ENCODE results near the gene SORCS2. TPM values are rescaled to one million over a fixed set of nuclear protein-coding genes. Genes with fewer than 3 reads are reported as not detected.

The SORCS2 gene
- total RNA-seq, 5 donors from 2014 or later (not counting 1 experiment from before 2014, with no cell fraction given): 0.22 TPM; not detected in 4

- Histone ChIP-seq H3K36me3 (ENCODE audit: control insufficient read depth in 2 of 2, extremely low read depth in 1 of 2, insufficient read depth in 1 of 2, low read length in 1 of 2) (no peaks in the 10 kb centered on the region), H3K4me3 (ENCODE audit: control insufficient read depth in 1 of 2, extremely low read depth in 1 of 2, low read length in 1 of 2) (no peak overlapping the region), H3K27ac (ENCODE audit: low read length) (no peak overlapping the region), H3K27me3 (replicated peaks in 1 of 2; ENCODE audit: control insufficient read depth in 2 of 2, extremely low read depth in 1 of 2, insufficient read depth in 2 of 2, low read length in 1 of 2) (peaks cover 0 to 7% of the 10 kb centered on the region in 2 experiments), H3K9me3 (no peaks in the 10 kb centered on the region), H3K4me1 (ENCODE audit: control insufficient read depth in 1 of 2, extremely low read depth in 1 of 2, insufficient read depth in 2 of 2, low read length in 2 of 2) (no peaks in the 10 kb centered on the region)
- DNase-seq (no peak), ATAC-seq (replicated peaks in 1 of 4) (no peak)
- H3K27ac Mint-ChIP-seq: no peak overlapping the region
- H3K36me3 Mint-ChIP-seq: no peaks in the 10 kb centered on the region
- WGBS (ENCODE audit: insufficient coverage): 73% methylated on average over 18 of the region's 20 CpGs
- H3K9me3 Mint-ChIP-seq: no peaks in the 10 kb centered on the region
- ChIA-PET POLR2A (interaction anchor here in 1 of 2 donors (0.6 kb wide), 1 partner anchor 15 kb away, joined by 8 read pairs; no protein-coding TSS in a partner anchor), CTCF (interaction anchor here in 1 of 2 donors (0.5 kb wide), 1 partner anchor 33 kb away, joined by 10 read pairs; no protein-coding TSS in a partner anchor)
- H3K27me3 Mint-ChIP-seq: no peaks in the 10 kb centered on the region
- H3K4me3 Mint-ChIP-seq: no peak overlapping the region
- no peaks in the 10 kb centered on the region for H3K4me1 Mint-ChIP-seq
Measured at GRCh38 chr4:7734651-7735260, 542.4 kb downstream of the SORCS2 start.

DNA sequence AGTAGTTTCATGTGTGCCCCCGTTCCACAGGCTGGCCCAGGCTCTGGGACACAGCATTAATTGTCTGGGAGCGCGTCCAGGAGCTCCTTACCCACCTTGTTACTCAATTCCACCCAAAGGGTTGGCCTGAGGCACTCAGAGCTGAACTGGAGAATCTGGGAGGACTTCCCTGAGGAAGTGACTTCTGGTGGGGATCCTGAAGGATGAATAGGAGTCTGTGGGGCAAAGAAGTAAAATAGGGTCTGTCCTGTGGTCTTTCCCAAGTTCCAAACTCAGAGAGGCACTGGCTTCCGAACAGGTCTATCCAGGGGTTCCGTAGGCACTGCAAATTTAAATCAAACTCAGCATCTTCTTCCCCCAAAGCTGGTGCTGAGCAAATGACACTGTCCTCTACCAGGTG is 543.1 kb downstream of the SORCS2 start:
- H3K4me1 Mint-ChIP-seq: no peaks in the 10 kb centered on the region

GRCh38 chr4:7735961-7736360 is 543.6 kb downstream of the SORCS2 start:
- CTCF ChIA-PET: no interaction called here
- H3K4me1 ChIP-seq (ENCODE audit: control insufficient read depth in 1 of 2, extremely low read depth in 1 of 2, insufficient read depth in 2 of 2, low read length in 2 of 2): no peaks in the 10 kb centered on the region
- H3K36me3 ChIP-seq (ENCODE audit: control insufficient read depth in 2 of 2, extremely low read depth in 1 of 2, insufficient read depth in 1 of 2, low read length in 1 of 2): no peaks in the 10 kb centered on the region
- Mint-ChIP-seq H3K27ac (no peak overlapping the region), H3K36me3 (no peaks in the 10 kb centered on the region), H3K4me1 (no peaks in the 10 kb centered on the region), H3K27me3 (no peaks in the 10 kb centered on the region), H3K9me3 (no peaks in the 10 kb centered on the region), H3K4me3 (no peak overlapping the region)
- 81% methylated on average over 5 of the region's 8 CpGs for WGBS (ENCODE audit: insufficient coverage)
- ATAC-seq (replicated peaks in 1 of 4): no peak
- no peak for DNase-seq
- H3K4me3 ChIP-seq (ENCODE audit: control insufficient read depth in 1 of 2, extremely low read depth in 1 of 2, low read length in 1 of 2): no peak overlapping the region
- no peaks in the 10 kb centered on the region for H3K9me3 ChIP-seq
- H3K27me3 ChIP-seq (replicated peaks in 1 of 2; ENCODE audit: control insufficient read depth in 2 of 2, extremely low read depth in 1 of 2, insufficient read depth in 2 of 2, low read length in 1 of 2): peaks cover 0 to 9% of the 10 kb centered on the region in 2 experiments
- POLR2A ChIA-PET: no interaction called here
- no peak overlapping the region for H3K27ac ChIP-seq (ENCODE audit: low read length)

More for the DNA sequence above, 543.1 kb downstream of the SORCS2 start:
- no peaks in the 10 kb centered on the region for H3K9me3 Mint-ChIP-seq
- H3K9me3 ChIP-seq: no peaks in the 10 kb centered on the region
- no peaks in the 10 kb centered on the region for H3K27me3 Mint-ChIP-seq
- peaks cover 0 to 7% of the 10 kb centered on the region in 2 experiments for H3K27me3 ChIP-seq (replicated peaks in 1 of 2; ENCODE audit: control insufficient read depth in 2 of 2, extremely low read depth in 1 of 2, insufficient read depth in 2 of 2, low read length in 1 of 2)
- no peak overlapping the region for H3K4me3 ChIP-seq (ENCODE audit: control insufficient read depth in 1 of 2, extremely low read depth in 1 of 2, low read length in 1 of 2)
- no peaks in the 10 kb centered on the region for H3K36me3 Mint-ChIP-seq
- H3K4me1 ChIP-seq (ENCODE audit: control insufficient read depth in 1 of 2, extremely low read depth in 1 of 2, insufficient read depth in 2 of 2, low read length in 2 of 2): no peaks in the 10 kb centered on the region
- H3K27ac Mint-ChIP-seq: no peak overlapping the region
- no peak for ATAC-seq (replicated peaks in 1 of 4)
- H3K4me3 Mint-ChIP-seq: no peak overlapping the region
- WGBS (ENCODE audit: insufficient coverage): 82% methylated on average over 3 of the region's 5 CpGs
- H3K36me3 ChIP-seq (ENCODE audit: control insufficient read depth in 2 of 2, extremely low read depth in 1 of 2, insufficient read depth in 1 of 2, low read length in 1 of 2): no peaks in the 10 kb centered on the region
- no peak overlapping the region for H3K27ac ChIP-seq (ENCODE audit: low read length)
- CTCF ChIA-PET: no interaction called here
- DNase-seq: no peak
- POLR2A ChIA-PET: no interaction called here

DNA sequence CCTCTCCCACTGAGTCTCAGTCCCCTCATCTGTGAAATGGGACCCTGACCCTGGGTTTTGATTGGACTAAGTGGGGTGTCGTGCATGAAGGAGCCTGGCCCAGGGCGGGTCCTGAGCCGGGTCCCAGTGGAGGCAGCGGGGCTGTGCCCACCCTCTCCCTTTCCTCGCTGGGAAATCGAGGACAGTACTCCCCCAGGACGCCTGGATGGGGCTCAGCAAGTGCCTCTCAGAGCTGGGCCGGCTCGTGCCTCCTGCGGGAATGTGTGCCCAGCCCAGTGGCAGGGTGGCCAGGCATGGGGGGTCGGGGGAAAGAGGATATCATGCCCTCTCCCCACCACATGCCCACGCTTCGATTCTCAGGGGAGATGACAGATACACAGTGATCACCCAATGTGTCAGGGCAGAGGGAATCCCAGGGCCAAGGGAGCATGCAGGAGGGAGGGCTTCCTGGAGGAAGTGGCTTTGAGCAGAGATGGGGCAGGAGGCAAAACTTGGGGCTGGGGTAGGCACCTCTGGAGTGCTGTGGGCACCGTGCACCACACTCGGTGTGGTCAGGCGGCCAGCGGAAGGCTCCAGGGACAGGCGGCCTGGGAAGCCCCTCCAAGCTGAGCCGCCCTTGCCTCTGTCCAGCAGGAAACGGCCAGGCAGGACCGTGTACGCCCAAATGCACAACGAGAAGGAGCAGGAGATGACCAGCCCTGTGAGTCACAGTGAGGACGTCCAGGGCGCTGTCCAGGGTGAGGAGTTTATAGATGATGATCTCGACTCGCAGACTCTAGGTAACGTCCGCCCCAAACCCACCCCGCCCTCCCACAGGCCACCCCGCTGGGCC is 544.3 kb downstream of the SORCS2 start:
- no peak overlapping the region for H3K4me3 Mint-ChIP-seq
- DNase-seq (no peak), ATAC-seq (replicated peaks in 1 of 4) (no peak)
- H3K9me3 ChIP-seq: no peaks in the 10 kb centered on the region
- H3K27me3 ChIP-seq (replicated peaks in 1 of 2; ENCODE audit: control insufficient read depth in 2 of 2, extremely low read depth in 1 of 2, insufficient read depth in 2 of 2, low read length in 1 of 2): peaks cover 0 to 12% of the 10 kb centered on the region in 2 experiments
- no peak overlapping the region for H3K4me3 ChIP-seq (ENCODE audit: control insufficient read depth in 1 of 2, extremely low read depth in 1 of 2, low read length in 1 of 2)
- ChIA-PET POLR2A (no interaction called here), CTCF (no interaction called here)
- no peaks in the 10 kb centered on the region for H3K4me1 Mint-ChIP-seq
- 77% methylated on average over 17 of the region's 31 CpGs for WGBS (ENCODE audit: insufficient coverage)
- H3K36me3 Mint-ChIP-seq: no peaks in the 10 kb centered on the region
- no peak overlapping the region for H3K27ac Mint-ChIP-seq
- H3K27ac ChIP-seq (ENCODE audit: low read length): no peak overlapping the region
- H3K4me1 ChIP-seq (ENCODE audit: control insufficient read depth in 1 of 2, extremely low read depth in 1 of 2, insufficient read depth in 2 of 2, low read length in 2 of 2): no peaks in the 10 kb centered on the region
- no peaks in the 10 kb centered on the region for H3K9me3 Mint-ChIP-seq
- H3K36me3 ChIP-seq (ENCODE audit: control insufficient read depth in 2 of 2, extremely low read depth in 1 of 2, insufficient read depth in 1 of 2, low read length in 1 of 2): no peaks in the 10 kb centered on the region
- H3K27me3 Mint-ChIP-seq: no peaks in the 10 kb centered on the region

DNA sequence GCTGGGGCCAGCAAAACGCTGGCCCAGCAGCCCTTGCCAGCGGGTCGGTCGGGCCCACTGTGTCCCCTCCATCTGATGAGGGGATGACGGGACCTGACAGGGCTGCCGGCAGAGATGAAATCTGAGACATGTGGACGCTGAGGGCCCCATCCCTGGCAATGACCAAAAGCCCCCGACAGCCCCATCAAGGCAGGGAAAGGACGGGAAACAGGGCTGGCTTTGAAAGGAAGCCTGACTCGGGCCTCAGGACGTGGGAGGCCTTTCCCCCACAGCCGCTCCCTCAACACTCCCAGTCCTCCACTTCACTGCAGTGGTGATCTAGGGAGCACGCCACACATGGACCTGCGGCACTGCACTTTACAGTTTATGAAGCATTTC is 544.9 kb downstream of the SORCS2 start:
- WGBS (ENCODE audit: insufficient coverage): 76% methylated on average over 12 of the region's 14 CpGs
- no peaks in the 10 kb centered on the region for H3K36me3 Mint-ChIP-seq
- Histone ChIP-seq H3K27me3 (replicated peaks in 1 of 2; ENCODE audit: control insufficient read depth in 2 of 2, extremely low read depth in 1 of 2, insufficient read depth in 2 of 2, low read length in 1 of 2) (peaks cover 0 to 12% of the 10 kb centered on the region in 2 experiments), H3K27ac (ENCODE audit: low read length) (no peak overlapping the region), H3K4me3 (ENCODE audit: control insufficient read depth in 1 of 2, extremely low read depth in 1 of 2, low read length in 1 of 2) (no peak overlapping the region), H3K36me3 (ENCODE audit: control insufficient read depth in 2 of 2, extremely low read depth in 1 of 2, insufficient read depth in 1 of 2, low read length in 1 of 2) (no peaks in the 10 kb centered on the region), H3K9me3 (no peaks in the 10 kb centered on the region), H3K4me1 (ENCODE audit: control insufficient read depth in 1 of 2, extremely low read depth in 1 of 2, insufficient read depth in 2 of 2, low read length in 2 of 2) (no peaks in the 10 kb centered on the region)
- no peak overlapping the region for H3K27ac Mint-ChIP-seq
- POLR2A ChIA-PET: no interaction called here
- CTCF ChIA-PET: no interaction called here
- ATAC-seq (replicated peaks in 1 of 4) (no peak), DNase-seq (no peak)
- no peak overlapping the region for H3K4me3 Mint-ChIP-seq
- H3K27me3 Mint-ChIP-seq: no peaks in the 10 kb centered on the region
- no peaks in the 10 kb centered on the region for H3K9me3 Mint-ChIP-seq
- H3K4me1 Mint-ChIP-seq: no peaks in the 10 kb centered on the region

- H3K27me3 ChIP-seq (replicated peaks in 1 of 2; ENCODE audit: control insufficient read depth in 2 of 2, extremely low read depth in 1 of 2, insufficient read depth in 2 of 2, low read length in 1 of 2): peaks cover 0 to 12% of the 10 kb centered on the region in 2 experiments
- no peak overlapping the region for H3K27ac ChIP-seq (ENCODE audit: low read length)
- ATAC-seq (replicated peaks in 1 of 4) (no peak), DNase-seq (no peak)
- Mint-ChIP-seq H3K27ac (no peak overlapping the region), H3K4me1 (no peaks in the 10 kb centered on the region), H3K4me3 (no peak overlapping the region), H3K9me3 (no peaks in the 10 kb centered on the region), H3K36me3 (no peaks in the 10 kb centered on the region), H3K27me3 (no peaks in the 10 kb centered on the region)
- no peak overlapping the region for H3K4me3 ChIP-seq (ENCODE audit: control insufficient read depth in 1 of 2, extremely low read depth in 1 of 2, low read length in 1 of 2)
- H3K4me1 ChIP-seq (ENCODE audit: control insufficient read depth in 1 of 2, extremely low read depth in 1 of 2, insufficient read depth in 2 of 2, low read length in 2 of 2): no peaks in the 10 kb centered on the region
- ChIA-PET POLR2A (no interaction called here), CTCF (no interaction called here)
- WGBS (ENCODE audit: insufficient coverage): 87% methylated on average over 19 of the region's 19 CpGs
- H3K36me3 ChIP-seq (ENCODE audit: control insufficient read depth in 2 of 2, extremely low read depth in 1 of 2, insufficient read depth in 1 of 2, low read length in 1 of 2): no peaks in the 10 kb centered on the region
- no peaks in the 10 kb centered on the region for H3K9me3 ChIP-seq
Measured at GRCh38 chr4:7737752-7738457, 545.6 kb downstream of the SORCS2 start.
